CD4-positive, alpha-beta T cell (primary cell): ENCODE measurements around the gene MDFIC2. TPM values are rescaled to one million over a fixed set of nuclear protein-coding genes. Genes with fewer than 3 reads are reported as not detected.

Experiments used
- ATAC-seq: fragments of 200-7000 bp; cut with Tn5 transposase; one replicate; pipeline ENCODE4 v1.10.0; 2022; ENCODE audit warnings: mild to moderate bottlenecking; ENCODE audit not compliant: poor library complexity
- CTCF ChIA-PET: fragments of 350-600 bp; sonication (Branson Sonifier 250); formaldehyde crosslinking; loops from one replicate; lab custom pipeline; 2021; ENCODE audit warnings: antibody characterized with exemption, inconsistent platforms; lab: Charles Lee
- POLR2A ChIA-PET: fragments of 350-600 bp; sonication (Branson Sonifier 250); formaldehyde crosslinking; loops from one replicate; lab custom pipeline; 2021; ENCODE audit warnings: antibody characterized with exemption, inconsistent platforms; lab: Charles Lee
- DNase-seq, 14 experiments: peaks; one replicate each; pipeline ENCODE4 v3.0.0-alpha.2; 2013 to 2020; ENCODE audit warnings: mixed read lengths in 2 of 14
- H3K27ac ChIP-seq, 2 donors: one replicate each; pipeline versions ENCODE4 v1.5.1 to v1.7.0; 2013; ENCODE audit warnings: low read length in 2 of 2, low read depth in 1 of 2, mild to moderate bottlenecking in 1 of 2
- H3K27me3 ChIP-seq, 2 experiments: 1 replicate in 1 of 2; 2 replicates in 1 of 2; pipeline versions ENCODE4 v1.6.1 to v1.7.0; 2013; ENCODE audit warnings: low read length in 2 of 2, control low read depth in 1 of 2, mild to moderate bottlenecking in 1 of 2, moderate library complexity in 1 of 2; ENCODE audit not compliant: insufficient read depth in 2 of 2, control insufficient read depth in 1 of 2
- H3K36me3 ChIP-seq: one replicate; pipeline ENCODE4 v1.6.1; 2013; ENCODE audit warnings: low read length, control low read depth; ENCODE audit not compliant: insufficient read depth
- H3K4me1 ChIP-seq: one replicate; pipeline ENCODE4 v1.6.1; 2013; ENCODE audit warnings: low read length, control low read depth; ENCODE audit not compliant: insufficient read depth
- H3K4me3 ChIP-seq: one replicate; pipeline ENCODE4 v1.5.1; 2013; ENCODE audit warnings: mild to moderate bottlenecking, low read length, moderate library complexity
- H3K9me3 ChIP-seq, 2 experiments: 1 replicate in 1 of 2; 2 replicates in 1 of 2; pipeline versions ENCODE4 v1.6.1 to v1.7.0; 2013; ENCODE audit warnings: low read length in 2 of 2, mild to moderate bottlenecking in 2 of 2, control low read depth in 1 of 2, moderate library complexity in 1 of 2; ENCODE audit not compliant: control insufficient read depth in 1 of 2, insufficient read depth in 1 of 2
- H3K27ac Mint-ChIP-seq: one replicate; pipeline ENCODE4 v1.8.0; 2020; ENCODE audit warnings: mixed read lengths
- H3K27me3 Mint-ChIP-seq: one replicate; pipeline ENCODE4 v1.8.0; 2021; ENCODE audit warnings: mixed read lengths
- H3K36me3 Mint-ChIP-seq: one replicate; pipeline ENCODE4 v1.8.0; 2021; ENCODE audit warnings: low read depth, mixed read lengths
- H3K4me1 Mint-ChIP-seq: one replicate; pipeline ENCODE4 v1.8.0; 2021; ENCODE audit warnings: low read depth, mixed read lengths
- H3K4me3 Mint-ChIP-seq: one replicate; pipeline ENCODE4 v1.8.0; 2020; ENCODE audit warnings: mild to moderate bottlenecking, mixed read lengths
- H3K9me3 Mint-ChIP-seq: one replicate; pipeline ENCODE4 v1.8.0; 2020; ENCODE audit warnings: mixed read lengths
- intact Hi-C, 2 experiments: fragments of 100-400 bp; cut with DNase I in 1 of 2; cut with micrococcal nuclease in 1 of 2; formaldehyde crosslinking; loops; one replicate each; pipeline versions ENCODE4 v1.15.1 to v1.9.0; 2023 to 2025; cut with DNase I, micrococcal nuclease
- total RNA-seq, 174 experiments: library from RNA in 2 of 174; stranded (reverse) in 2 of 174; gene quantifications; one replicate each; pipeline ENCODE4 v1.2.3 and lab custom pipeline; 2021 to 2026
- TF ChIP-seq, protein P1 (sequence below): fragments of 200-600 bp; IDR thresholded peaks from one replicate; pipeline ENCODE4 v1.8.0; 2022; ENCODE audit warnings: antibody characterized with exemption, mild to moderate bottlenecking

The MDFIC2 gene
- total RNA-seq, 2 experiments from 2014 or later: not detected

- Mint-ChIP-seq H3K27ac (no peak overlapping the region), H3K4me3 (no peak overlapping the region), H3K27me3 (peaks cover 6% of the 10 kb centered on the region), H3K36me3 (no peaks in the 10 kb centered on the region), H3K4me1 (no peaks in the 10 kb centered on the region), H3K9me3 (no peaks in the 10 kb centered on the region)
- Histone ChIP-seq H3K4me1 (no peaks in the 10 kb centered on the region), H3K4me3 (no peak overlapping the region), H3K27me3 (no peaks in the 10 kb centered on the region), H3K36me3 (no peaks in the 10 kb centered on the region), H3K27ac (no peak overlapping the region), H3K9me3 (no peaks in the 10 kb centered on the region)
- CTCF ChIA-PET: no interaction called here
- intact Hi-C loops: no loop called here
- ATAC-seq: no peak
- TF ChIP-seq, protein P1, sequence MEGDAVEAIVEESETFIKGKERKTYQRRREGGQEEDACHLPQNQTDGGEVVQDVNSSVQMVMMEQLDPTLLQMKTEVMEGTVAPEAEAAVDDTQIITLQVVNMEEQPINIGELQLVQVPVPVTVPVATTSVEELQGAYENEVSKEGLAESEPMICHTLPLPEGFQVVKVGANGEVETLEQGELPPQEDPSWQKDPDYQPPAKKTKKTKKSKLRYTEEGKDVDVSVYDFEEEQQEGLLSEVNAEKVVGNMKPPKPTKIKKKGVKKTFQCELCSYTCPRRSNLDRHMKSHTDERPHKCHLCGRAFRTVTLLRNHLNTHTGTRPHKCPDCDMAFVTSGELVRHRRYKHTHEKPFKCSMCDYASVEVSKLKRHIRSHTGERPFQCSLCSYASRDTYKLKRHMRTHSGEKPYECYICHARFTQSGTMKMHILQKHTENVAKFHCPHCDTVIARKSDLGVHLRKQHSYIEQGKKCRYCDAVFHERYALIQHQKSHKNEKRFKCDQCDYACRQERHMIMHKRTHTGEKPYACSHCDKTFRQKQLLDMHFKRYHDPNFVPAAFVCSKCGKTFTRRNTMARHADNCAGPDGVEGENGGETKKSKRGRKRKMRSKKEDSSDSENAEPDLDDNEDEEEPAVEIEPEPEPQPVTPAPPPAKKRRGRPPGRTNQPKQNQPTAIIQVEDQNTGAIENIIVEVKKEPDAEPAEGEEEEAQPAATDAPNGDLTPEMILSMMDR: no peak
- POLR2A ChIA-PET: no interaction called here
- no peak for DNase-seq
Observed at GRCh38 chr3:70180664-70181063, 131.8 kb downstream of the MDFIC2 start.

- Mint-ChIP-seq H3K27me3 (peaks cover 6% of the 10 kb centered on the region), H3K9me3 (no peaks in the 10 kb centered on the region), H3K4me3 (no peak overlapping the region), H3K4me1 (no peaks in the 10 kb centered on the region), H3K36me3 (no peaks in the 10 kb centered on the region), H3K27ac (no peak overlapping the region)
- Histone ChIP-seq H3K4me1 (no peaks in the 10 kb centered on the region), H3K4me3 (no peak overlapping the region), H3K27ac (no peak overlapping the region), H3K9me3 (no peaks in the 10 kb centered on the region), H3K36me3 (no peaks in the 10 kb centered on the region), H3K27me3 (no peaks in the 10 kb centered on the region)
- peak in 3 of 14 experiments; percentile 0 to 4 (median 4) for DNase-seq
- POLR2A ChIA-PET: no interaction called here
- intact Hi-C loops: no loop called here
- CTCF ChIA-PET: no interaction called here
- no peak for ATAC-seq
- TF ChIP-seq, protein P1: no peak
Observed at GRCh38 chr3:70179111-70179510, 133.3 kb downstream of the MDFIC2 start.

DNA sequence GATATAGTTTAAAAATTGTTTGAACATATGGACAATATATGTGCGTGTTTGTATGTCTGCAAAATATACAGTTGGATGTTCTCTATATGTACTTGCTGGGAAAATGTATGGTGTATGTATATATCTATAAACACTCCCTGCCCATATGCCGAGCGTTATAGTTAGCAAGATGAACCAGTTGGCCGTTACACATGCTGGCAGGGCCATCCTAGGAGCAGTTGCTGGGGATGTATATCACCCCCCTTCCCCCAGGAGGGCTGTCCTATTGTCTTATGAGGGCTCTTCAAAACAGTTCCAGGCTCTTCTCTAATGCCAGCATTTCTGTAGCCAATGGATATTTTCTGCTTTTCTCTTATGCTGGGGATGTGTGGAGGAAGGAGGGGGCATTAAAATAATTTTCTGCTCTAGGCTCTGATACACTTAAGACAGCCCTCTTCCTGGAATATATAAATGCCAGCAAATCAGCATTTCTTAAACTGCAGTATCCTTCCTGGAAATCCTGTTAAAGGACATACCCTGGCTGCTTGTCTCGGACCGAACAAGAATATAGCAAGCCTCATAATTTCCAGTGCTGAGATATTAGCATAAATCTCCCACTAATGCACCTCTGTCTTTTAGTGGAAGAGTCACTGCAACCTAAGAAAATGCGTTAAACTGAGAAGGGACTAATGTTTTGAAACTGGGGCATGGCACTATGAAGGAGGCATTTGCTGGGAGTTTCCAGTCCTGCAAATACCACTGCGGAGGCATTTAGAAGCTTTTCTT lies 134.4 kb downstream of the MDFIC2 start:
- intact Hi-C loops: no loop called here
- Histone ChIP-seq H3K27ac (no peak overlapping the region), H3K4me1 (no peaks in the 10 kb centered on the region), H3K36me3 (no peaks in the 10 kb centered on the region), H3K9me3 (no peaks in the 10 kb centered on the region), H3K27me3 (no peaks in the 10 kb centered on the region), H3K4me3 (no peak overlapping the region)
- no peaks in the 10 kb centered on the region for H3K4me1 Mint-ChIP-seq
- POLR2A ChIA-PET: no interaction called here
- no peak for ATAC-seq
- no peak overlapping the region for H3K4me3 Mint-ChIP-seq
- H3K36me3 Mint-ChIP-seq: no peaks in the 10 kb centered on the region
- CTCF ChIA-PET: no interaction called here
- H3K9me3 Mint-ChIP-seq: no peaks in the 10 kb centered on the region
- no peak overlapping the region for H3K27ac Mint-ChIP-seq
- no peak for DNase-seq
- H3K27me3 Mint-ChIP-seq: peaks cover 6% of the 10 kb centered on the region
- TF ChIP-seq, protein P1: no peak
